Uterus (tissue), 4 donors: ENCODE data around the gene PPT1. TPM values are rescaled to one million over a fixed set of nuclear protein-coding genes. Genes with fewer than 3 reads are reported as not detected.
"Not testable (repeated sequence)": the region's sequence is repeated elsewhere in the genome, so short reads cannot be mapped to it uniquely, and the experiment has no call there.

ENCODE experiments used
- DNase-seq, 2 donors: peaks; one replicate each; pipeline ENCODE4 v3.0.0-alpha.2; 2019 to 2020
- H3K27ac ChIP-seq, 2 donors: fragments of 200-600 bp; sonication (generic); 1 replicate in 1 of 2; 2 replicates in 1 of 2; pipeline ENCODE4 v1.5.1; 2016 to 2018
- H3K27me3 ChIP-seq, 2 donors: fragments of 200-600 bp; sonication (generic); one replicate each; pipeline ENCODE4 v1.5.1; 2018 to 2019; ENCODE audit warnings: control low read depth in 1 of 2
- H3K36me3 ChIP-seq, 2 donors: fragments of 200-600 bp; sonication (generic); one replicate each; pipeline ENCODE4 v1.5.1; 2019; ENCODE audit warnings: control low read depth in 1 of 2
- H3K4me1 ChIP-seq, 2 donors: fragments of 200-600 bp; sonication (generic); one replicate each; pipeline ENCODE4 v1.5.1; 2018 to 2019; ENCODE audit warnings: control low read depth in 1 of 2
- H3K4me3 ChIP-seq, 2 donors: fragments of 200-600 bp; sonication (generic); 1 replicate in 1 of 2; 2 replicates in 1 of 2; pipeline ENCODE4 v1.5.1; 2018 to 2019; ENCODE audit warnings: mild to moderate bottlenecking in 1 of 2
- H3K9me3 ChIP-seq, 2 donors: fragments of 200-600 bp; sonication (generic); one replicate each; pipeline ENCODE4 v1.5.1; 2019; ENCODE audit warnings: control low read depth in 1 of 2
- POLR2A ChIP-seq, 2 donors: fragments of 450-650 bp; IDR thresholded peaks; one replicate each; pipeline ENCODE4 v1.6.1; 2016; ENCODE audit warnings: antibody characterized with exemption in 2 of 2, mild to moderate bottlenecking in 1 of 2, moderate library complexity in 1 of 2
- intact Hi-C: fragments of 100-400 bp; cut with DNase I; formaldehyde crosslinking; loops from one replicate; pipeline ENCODE4 v1.15.1; 2023; ENCODE audit warnings: low total_unique reads
- total RNA-seq, 4 donors: library from RNA; depleted of rRNA in 3 of 4; stranded (reverse); fragments of >200 nt in 3 of 4; gene quantifications; one replicate each; pipeline versions ENCODE4 v1.1.0 to v1.2.4, GENCODE V29; 2014 to 2023
- TF ChIP-seq, protein P1 (sequence below), 4 experiments: fragments of 200-600 bp in 2 of 4; fragments of 450-650 bp in 2 of 4; sonication (generic) in 2 of 4; IDR thresholded peaks; one replicate each; pipeline ENCODE4 v1.5.1; 2016 to 2019; ENCODE audit warnings: antibody characterized with exemption in 4 of 4, mild to moderate bottlenecking in 2 of 4, moderate library complexity in 1 of 4
- donor health status: DM: yes; HTN: yes; CAD: no.

The PPT1 gene
- total RNA-seq, 4 donors from 2014 or later, result 81.7 to 123 (median 94.5) TPM

DNA sequence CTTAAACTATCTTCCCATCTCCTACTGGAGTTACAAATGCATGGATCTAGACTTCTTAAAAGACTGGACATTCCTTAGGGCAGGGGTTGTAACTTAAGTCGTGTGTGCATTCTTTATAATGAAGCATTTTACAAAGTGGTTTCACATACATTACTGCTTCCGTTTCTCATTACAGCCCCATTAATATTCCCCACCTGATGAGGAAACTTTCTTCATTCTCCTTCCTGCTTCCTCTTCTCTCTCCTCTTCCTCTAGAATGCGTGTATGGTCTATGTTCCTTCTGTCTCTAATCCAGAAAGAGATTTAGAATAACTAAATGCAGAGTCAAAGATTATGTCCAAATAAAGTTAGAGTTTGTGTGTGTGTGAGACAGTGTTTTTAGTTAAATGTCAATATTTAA, 58.4 kb downstream of the PPT1 start:
- Histone ChIP-seq H3K9me3 (no peaks in the 10 kb centered on the region), H3K4me1 (peaks cover 0 to 12% of the 10 kb centered on the region in 2 donors), H3K27ac (peak overlapping the region; percentile 95 to 96), H3K36me3 (no peaks in the 10 kb centered on the region), H3K4me3 (no peak overlapping the region), H3K27me3 (no peaks in the 10 kb centered on the region)
- TF ChIP-seq POLR2A (IDR thresholded peaks at IDR 0.05), result no peak
- TF ChIP-seq, protein P1, sequence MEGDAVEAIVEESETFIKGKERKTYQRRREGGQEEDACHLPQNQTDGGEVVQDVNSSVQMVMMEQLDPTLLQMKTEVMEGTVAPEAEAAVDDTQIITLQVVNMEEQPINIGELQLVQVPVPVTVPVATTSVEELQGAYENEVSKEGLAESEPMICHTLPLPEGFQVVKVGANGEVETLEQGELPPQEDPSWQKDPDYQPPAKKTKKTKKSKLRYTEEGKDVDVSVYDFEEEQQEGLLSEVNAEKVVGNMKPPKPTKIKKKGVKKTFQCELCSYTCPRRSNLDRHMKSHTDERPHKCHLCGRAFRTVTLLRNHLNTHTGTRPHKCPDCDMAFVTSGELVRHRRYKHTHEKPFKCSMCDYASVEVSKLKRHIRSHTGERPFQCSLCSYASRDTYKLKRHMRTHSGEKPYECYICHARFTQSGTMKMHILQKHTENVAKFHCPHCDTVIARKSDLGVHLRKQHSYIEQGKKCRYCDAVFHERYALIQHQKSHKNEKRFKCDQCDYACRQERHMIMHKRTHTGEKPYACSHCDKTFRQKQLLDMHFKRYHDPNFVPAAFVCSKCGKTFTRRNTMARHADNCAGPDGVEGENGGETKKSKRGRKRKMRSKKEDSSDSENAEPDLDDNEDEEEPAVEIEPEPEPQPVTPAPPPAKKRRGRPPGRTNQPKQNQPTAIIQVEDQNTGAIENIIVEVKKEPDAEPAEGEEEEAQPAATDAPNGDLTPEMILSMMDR (IDR thresholded peaks at IDR 0.05), result no peak
- no peak for DNase-seq
- intact Hi-C loops, result no loop called here

DNA sequence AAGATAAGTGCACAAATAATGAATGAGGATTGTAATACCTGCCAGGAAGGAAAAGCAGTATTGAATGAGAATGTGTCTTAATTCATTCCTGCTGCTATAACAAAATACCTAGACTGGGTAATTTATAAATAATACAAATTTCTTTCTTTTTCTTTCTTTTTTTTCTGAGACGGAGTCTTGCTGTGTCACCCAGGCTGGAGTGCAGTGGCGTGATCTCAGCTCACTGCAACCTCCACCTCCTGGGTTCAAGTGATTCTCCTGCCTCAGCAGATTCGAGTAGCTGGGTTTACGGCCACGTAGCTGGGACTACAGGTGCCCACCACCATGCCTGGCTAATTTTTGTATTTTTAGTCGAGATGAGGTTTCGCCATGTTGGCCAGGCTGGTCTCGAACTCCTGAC, 59.8 kb downstream of the PPT1 start:
- H3K9me3 ChIP-seq, H3K4me1 ChIP-seq, H3K36me3 ChIP-seq, H3K27me3 ChIP-seq, H3K4me3 ChIP-seq, intact Hi-C loops, DNase-seq: not testable (repeated sequence)
- peak overlapping the region; percentile 67 to 95 for H3K27ac ChIP-seq

DNA sequence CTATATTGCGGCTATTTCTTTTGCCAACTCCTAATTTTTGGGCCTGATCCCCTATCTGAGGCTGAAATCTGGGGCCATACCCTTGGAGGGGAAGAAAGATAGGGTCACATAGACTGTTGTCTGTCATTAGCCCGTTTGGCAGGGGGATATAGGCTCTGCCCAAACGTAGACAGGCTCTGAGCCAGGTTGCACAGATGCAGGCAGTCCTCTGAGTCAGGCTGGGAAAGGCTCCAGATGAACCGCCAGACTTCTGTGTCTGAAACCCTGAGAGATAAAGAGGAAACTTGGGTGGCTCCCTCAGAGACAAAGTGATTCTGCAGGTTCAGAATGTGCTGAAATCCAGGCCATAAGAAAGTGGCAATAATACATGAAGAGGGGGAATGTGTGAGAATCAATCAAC, 60.5 kb downstream of the PPT1 start:
- no peaks in the 10 kb centered on the region for H3K36me3 ChIP-seq
- H3K27me3 ChIP-seq, result no peaks in the 10 kb centered on the region
- no peaks in the 10 kb centered on the region for H3K9me3 ChIP-seq
- peak; percentile 73 to 83 for DNase-seq
- peaks cover 0 to under 1% of the 10 kb centered on the region in 2 donors for H3K4me1 ChIP-seq
- peak overlapping the region; percentile 67 to 95 for H3K27ac ChIP-seq
- H3K4me3 ChIP-seq, result no peak overlapping the region
- intact Hi-C loops, result no loop called here
- TF ChIP-seq POLR2A (IDR thresholded peaks at IDR 0.05), result no peak
- TF ChIP-seq, protein P1 (IDR thresholded peaks at IDR 0.05), result no peak

DNA sequence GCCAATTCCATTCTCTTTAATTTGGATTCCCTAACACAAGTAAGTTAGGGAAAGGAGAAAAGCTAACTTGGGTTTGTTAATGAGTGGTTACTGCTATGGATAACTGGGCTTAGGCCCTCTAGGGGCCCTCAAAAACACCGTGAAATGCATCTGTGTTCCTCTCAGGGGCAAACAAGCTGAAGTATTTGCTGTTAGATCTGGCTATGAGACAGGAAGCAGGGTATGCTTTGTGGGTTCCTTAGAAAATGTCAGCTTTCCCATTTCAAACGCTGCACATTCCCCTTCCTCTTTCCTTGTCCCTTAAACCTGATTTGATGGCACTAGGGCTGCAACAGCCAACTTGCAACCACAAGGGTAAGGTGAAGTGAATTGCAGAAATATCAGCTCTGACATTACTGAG, 62.2 kb downstream of the PPT1 start:
- no peak overlapping the region for H3K4me3 ChIP-seq
- H3K27ac ChIP-seq, result no peak overlapping the region
- no peak for DNase-seq
- TF ChIP-seq, protein P1 (IDR thresholded peaks at IDR 0.05), result no peak
- TF ChIP-seq POLR2A (IDR thresholded peaks at IDR 0.05), result no peak
- no peaks in the 10 kb centered on the region for H3K27me3 ChIP-seq
- H3K4me1 ChIP-seq, result no peaks in the 10 kb centered on the region
- intact Hi-C loops, result no loop called here
- H3K9me3 ChIP-seq, result no peaks in the 10 kb centered on the region
- no peaks in the 10 kb centered on the region for H3K36me3 ChIP-seq

DNA sequence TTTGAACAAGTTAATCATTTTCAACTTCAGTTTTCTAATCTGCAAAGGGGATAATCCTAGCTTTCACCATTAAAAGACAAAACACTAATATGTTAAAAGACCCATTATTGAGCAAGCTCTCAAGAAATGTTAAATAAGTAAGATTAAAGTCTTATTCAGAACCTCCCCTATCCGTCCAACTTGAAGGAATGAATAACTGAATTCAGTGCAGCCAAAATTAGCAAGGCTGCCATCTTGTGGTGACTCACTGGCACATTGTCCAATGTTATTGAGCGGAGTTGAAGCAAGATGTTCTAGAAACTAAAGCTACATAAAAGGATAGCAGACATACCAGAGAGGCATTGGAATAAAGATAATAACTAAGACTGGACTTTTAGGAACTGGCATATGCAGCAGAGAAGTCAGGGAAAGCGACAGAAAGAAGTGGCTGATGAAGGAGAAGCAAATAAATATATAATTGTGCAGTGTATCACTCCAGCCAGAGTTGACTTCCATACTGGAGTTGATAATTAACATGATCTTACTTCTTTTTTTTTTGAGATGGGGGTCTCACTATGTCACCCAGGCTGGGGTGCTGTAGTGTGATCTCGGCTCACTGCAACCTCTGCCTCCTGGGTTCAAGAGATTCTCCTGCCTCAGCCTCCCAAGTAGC, 64.7 kb downstream of the PPT1 start:
- intact Hi-C loops, result no loop called here
- H3K27me3 ChIP-seq, result no peaks in the 10 kb centered on the region
- TF ChIP-seq, protein P1 (IDR thresholded peaks at IDR 0.05), result peak; percentile 40 to 71 (median 46)
- no peak for TF ChIP-seq POLR2A (IDR thresholded peaks at IDR 0.05)
- H3K9me3 ChIP-seq, result no peaks in the 10 kb centered on the region
- DNase-seq, result peak; percentile 26 to 53
- no peak overlapping the region for H3K4me3 ChIP-seq
- no peaks in the 10 kb centered on the region for H3K4me1 ChIP-seq
- H3K36me3 ChIP-seq, result no peaks in the 10 kb centered on the region
- H3K27ac ChIP-seq, result no peak overlapping the region
